HG03571 (cell line): Measurements from ENCODE around the gene TSG101.

Experiments used
- ATAC-seq: cut with Tn5 transposase; IDR thresholded peaks from one replicate; pipeline ENCODE4 v1.9.1; 2021; ENCODE audit not compliant: unreplicated experiment

Gene TSG101

GRCh38 chr11:18495271-18495670, 31.5 kb downstream of the TSG101 start:
- ATAC-seq, result no peak

GRCh38 chr11:18493310-18493709, 33.4 kb downstream of the TSG101 start:
- ATAC-seq, result no peak

GRCh38 chr11:18492888-18493287, 33.9 kb downstream of the TSG101 start:
- no peak for ATAC-seq

DNA sequence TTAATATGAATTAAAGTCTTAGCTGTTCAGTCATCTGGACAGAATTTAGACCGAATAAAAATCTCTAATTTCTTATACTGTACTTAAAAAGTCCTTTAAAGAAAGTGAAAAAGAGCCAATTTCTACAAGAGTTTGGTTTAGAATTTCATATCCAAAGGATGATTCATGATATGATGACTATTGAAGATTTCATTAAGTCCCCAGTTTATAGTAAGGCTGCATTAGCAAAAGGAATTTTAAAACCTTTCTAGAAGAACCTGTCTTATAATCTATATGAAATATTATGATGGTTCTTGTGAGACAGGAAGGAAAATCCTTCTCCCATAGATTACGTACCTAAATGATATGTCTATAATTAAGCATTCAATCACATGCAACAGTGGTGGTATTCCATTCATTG, 34.8 kb downstream of the TSG101 start:
- no peak for ATAC-seq

DNA sequence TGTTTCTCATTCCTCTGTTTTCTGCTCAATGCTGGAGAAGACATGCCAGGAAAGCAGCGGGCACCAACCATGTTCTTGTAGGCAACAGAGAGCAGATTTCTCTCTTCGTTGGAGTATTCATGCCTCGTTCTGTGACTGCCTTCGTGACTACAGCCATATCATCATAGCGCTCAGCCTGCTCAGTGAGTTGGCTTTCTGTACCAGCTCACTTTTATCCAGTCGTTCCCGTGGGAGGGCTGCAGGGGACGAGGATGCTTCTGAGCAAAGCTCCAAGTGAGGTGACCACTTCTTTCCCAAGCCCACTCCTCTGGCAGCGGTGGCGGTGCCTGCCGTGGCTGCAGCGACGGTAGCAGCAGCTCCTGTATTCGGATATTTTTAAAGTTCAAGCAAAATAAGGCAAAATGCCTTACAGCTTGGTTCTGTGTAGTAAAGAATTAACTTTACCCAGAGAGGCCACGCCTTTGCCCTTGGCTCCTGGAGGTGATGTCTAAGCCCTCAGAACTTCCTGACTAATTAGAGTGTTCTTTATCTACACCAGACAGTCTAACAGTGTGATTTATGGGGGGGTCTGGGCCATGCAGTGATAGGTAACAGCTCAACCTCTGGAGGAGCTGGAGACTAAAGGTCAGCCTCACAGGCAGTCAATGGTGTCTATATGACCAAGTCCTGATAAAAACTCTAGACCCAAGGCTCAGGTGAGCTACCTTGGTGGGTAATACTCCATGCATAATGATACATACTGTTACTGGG, 35.8 kb downstream of the TSG101 start:
- ATAC-seq, result no peak

DNA sequence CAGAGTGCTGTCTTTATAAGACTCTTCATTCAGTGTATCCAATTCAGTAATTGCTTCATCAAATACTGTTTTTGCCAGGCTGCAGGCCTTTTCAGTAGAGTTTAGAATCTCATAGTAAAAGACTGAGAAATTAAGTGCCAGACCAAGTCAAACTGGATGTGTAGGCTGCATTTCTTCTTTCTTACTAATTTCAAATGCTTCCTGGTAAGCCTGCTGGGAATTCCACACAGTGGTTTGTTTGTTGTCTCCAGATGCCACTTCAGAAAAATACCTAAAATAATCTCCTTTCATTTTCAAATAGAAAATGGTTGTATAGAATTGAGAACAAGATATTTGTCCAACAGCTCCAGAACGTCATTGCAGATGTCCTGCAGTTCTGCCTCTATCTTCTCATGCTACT, 36.4 kb downstream of the TSG101 start:
- no peak for ATAC-seq

- no peak for ATAC-seq
Observed at GRCh38 chr11:18485913-18486528, 40.7 kb downstream of the TSG101 start.

DNA sequence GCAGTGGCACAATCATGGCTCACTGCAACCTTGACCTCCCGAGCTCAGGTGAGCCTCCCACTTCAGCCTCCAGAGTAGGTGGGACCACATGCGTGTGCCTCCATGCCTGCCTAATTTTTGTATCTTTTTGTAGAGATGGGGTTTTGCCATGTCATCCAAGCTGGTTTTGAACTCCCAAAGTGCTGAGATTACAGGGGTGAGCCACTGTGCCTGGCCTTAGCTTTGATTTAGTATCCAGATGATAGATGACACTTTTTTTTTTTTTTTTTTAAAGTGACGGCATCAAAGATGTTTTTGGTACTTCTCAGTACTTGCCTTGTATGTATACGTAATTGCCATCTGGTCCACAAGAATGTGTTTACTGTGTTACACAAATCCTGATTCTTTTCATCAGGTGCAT, 47.7 kb downstream of the TSG101 start:
- ATAC-seq, result no peak

DNA sequence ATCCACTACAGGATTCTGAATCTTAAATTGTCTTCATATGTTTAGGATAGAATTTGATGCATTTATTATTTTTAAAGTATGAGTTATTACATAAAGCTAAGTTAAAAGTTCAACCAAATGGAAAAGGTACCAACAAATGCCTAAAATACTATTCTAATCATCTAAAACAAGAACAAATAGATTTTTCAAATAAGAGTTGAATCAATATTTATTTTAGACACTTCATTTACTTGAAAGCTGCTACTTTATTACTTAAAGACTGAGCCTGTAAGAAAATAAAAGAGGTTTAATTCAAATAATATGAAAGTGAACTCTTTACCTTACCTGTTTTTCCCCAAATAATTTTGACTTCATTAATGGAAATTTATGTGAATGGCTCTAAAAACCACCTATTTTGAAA, 54.2 kb downstream of the TSG101 start:
- ATAC-seq, result no peak

DNA sequence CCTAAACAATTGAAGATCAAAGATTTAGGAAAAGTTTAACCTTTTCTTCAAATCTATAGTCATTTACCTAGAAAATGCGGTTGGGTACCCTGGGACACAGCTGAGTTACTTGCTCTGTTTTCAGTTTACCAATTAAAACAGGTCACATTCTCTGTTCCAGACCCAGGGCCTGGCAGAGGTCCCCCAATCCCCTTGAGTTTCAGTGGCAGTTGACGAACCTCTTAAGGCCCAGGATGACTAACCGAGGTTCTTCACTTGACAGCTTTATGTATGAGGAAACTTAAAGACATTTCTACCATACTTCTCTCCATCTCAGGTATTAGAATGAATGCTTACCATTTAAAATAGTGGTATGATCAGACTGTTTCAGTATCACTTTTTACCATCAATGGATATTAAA, 54.7 kb downstream of the TSG101 start:
- no peak for ATAC-seq

- ATAC-seq, result no peak
Observed at GRCh38 chr11:18468961-18469360, 57.8 kb downstream of the TSG101 start.

DNA sequence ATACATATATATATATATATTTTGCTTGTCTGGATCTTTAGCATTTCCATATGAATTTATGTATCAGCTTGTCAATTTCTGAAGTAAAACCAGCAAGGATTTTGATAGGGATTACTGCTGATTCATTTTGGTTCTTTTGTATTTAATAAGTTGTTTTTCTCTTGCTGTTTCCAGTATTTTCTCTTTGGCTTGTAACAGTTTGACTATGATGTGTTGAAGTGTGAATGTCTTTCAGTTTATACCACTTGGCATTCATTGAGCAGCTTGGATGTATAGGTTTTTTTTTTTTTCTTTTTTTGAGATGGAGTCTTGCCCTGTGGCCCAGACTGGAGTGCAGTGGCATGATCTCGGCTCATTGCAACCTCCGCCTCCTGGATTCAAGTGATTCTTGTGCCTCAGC, 58.7 kb downstream of the TSG101 start:
- no peak for ATAC-seq

GRCh38 chr11:18466402-18466801, 60.3 kb downstream of the TSG101 start:
- no peak for ATAC-seq

DNA sequence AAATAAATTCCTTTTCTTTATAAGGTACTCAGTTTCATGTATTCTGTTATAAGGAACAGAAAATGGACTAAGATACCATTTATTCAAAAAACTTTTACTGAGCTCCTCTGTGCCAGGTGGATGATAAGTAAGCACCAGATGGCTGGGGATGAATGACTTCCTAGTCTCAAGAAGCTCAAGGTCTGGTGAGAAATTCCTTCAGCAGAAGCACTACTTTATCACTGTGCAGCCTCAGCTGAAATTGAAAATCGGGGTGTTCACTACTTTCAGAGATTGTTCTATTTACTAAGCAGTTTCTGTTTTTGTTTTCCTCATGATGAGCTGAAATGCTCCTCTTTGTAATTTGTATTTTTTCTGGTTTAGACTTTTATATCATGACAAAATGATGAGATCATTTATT, 63.3 kb downstream of the TSG101 start:
- no peak for ATAC-seq

DNA sequence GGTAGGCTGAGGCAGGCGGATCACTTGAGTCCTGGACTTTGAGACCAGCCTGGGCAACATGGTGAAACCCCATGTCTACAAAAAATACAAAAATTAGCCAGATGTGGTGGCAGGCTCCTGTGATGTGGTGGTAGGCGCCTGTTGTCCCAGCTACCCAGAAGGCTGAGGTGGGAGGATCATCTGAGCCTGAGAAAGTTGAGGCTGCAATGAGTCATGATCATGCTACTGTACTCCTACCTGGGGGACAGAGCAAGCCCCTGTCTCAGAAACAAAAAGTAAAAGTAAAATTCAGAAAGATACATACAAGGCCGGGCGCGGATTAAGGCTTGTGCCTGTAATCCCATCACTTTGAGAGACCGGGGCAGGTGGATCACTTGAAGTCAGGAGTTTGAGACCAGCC, 64.8 kb downstream of the TSG101 start:
- no peak for ATAC-seq

DNA sequence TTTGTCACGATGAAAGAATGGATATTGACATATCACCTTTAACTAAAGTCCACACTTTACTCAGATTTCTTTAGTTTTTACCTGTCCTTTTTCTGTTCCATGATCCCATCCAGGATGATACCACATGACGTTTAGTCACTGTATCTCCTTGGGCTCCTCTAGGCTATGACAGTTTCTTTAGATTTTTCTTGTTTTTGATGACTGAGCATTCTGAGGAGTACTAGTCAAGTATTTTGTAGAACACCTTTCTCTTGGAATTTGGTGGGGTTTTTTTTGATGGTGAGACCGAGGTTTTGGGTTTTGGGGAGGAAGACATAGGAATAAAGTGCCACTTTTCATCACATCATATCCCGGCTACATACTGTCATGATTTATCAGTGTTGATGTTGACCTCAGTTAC, 67.1 kb downstream of the TSG101 start:
- ATAC-seq, result no peak

- ATAC-seq, result no peak
Observed at GRCh38 chr11:18457450-18457849, 69.3 kb downstream of the TSG101 start.

DNA sequence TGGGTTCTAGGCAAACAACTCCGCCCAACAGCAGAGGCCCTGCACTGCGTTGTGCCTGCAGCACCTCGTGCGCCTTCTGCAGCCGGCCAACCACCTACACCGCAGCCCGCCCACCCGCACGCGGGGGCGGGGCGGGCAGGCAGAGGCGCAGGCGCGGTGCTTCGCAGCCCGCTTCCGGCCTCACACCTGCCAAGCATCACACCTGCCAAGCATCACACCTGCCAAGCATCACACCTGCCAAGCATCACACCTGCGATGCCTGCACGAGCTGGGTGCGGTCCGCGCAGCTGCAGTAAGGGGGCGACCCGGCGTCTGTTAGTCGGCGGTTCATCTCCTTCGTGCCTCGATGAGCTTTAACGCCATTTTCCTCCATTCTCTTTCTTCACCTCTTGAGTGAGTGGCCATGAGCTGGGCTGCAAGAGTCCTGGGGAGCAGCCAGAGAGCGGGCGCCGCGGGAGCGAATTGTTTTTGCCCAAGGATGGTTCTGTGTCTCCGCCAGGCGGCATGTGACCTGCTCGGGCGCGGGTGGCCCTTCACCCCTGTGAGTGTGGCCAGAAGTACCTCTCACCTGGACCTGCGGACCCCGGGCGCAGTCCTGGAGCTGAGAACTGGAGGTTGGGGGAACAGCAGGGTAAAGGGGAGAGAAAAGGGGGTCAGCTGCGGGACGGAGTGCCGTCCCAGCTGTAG, 70.9 kb downstream of the TSG101 start, which contains the start of gene LDHAL6A:
Gene LDHAL6A (plus strand): TSS at position 171 of the 687 bp plus-strand sequence. CDS start 825 bp downstream, outside the sequence.
- ATAC-seq, result no peak

- ATAC-seq, result no peak
Observed at GRCh38 chr11:18452927-18453326, 73.8 kb downstream of the TSG101 start.

DNA sequence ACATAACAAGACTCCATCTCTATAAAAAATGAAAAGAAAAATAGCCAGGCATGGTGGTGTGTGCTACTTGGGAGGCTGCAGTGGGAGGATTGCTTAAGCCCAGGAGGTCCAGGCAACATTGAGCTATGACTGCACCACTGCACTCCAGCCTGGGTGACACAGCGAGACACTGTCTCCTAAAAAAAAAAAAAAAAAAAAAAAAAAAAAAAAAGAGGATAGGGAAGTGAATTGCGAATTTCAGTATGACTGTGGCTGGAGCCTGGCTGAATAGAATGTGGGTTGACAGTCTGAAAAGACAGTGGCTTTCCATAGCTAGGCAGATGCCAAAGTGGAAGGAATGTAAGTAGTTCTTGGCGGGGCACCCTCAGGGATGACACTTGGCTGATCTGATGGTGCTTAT, 77.5 kb downstream of the TSG101 start:
- ATAC-seq, result no peak

GRCh38 chr11:18438691-18439090, 88.1 kb downstream of the TSG101 start:
- ATAC-seq, result no peak
